GM15510 (cell line): ENCODE data around the gene TTLL13.

Source experiments
- POLR2A ChIP-seq: IDR thresholded peaks from 3 replicates; pipeline ENCODE4 v1.6.1; 2011; ENCODE audit warnings: borderline replicate concordance; ENCODE audit not compliant: insufficient read length; ENCODE audit errors: extremely low read depth

TTLL13 gene

DNA sequence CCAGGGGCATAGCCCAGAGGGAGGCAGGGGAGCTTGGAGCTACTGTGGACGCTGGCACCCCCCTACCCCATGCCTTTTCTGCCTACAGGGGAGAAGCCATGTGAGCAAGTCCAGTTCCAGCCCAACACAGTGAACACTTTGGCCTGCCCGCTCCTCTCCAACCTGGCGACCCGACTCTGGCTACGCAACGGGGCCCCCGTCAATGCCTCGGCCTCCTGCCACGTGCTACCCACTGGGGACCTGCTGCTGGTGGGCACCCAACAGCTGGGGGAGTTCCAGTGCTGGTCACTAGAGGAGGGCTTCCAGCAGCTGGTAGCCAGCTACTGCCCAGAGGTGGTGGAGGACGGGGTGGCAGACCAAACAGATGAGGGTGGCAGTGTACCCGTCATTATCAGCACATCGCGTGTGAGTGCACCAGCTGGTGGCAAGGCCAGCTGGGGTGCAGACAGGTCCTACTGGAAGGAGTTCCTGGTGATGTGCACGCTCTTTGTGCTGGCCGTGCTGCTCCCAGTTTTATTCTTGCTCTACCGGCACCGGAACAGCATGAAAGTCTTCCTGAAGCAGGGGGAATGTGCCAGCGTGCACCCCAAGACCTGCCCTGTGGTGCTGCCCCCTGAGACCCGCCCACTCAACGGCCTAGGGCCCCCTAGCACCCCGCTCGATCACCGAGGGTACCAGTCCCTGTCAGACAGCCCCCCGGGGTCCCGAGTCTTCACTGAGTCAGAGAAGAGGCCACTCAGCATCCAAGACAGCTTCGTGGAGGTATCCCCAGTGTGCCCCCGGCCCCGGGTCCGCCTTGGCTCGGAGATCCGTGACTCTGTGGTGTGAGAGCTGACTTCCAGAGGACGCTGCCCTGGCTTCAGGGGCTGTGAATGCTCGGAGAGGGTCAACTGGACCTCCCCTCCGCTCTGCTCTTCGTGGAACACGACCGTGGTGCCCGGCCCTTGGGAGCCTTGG is 21.3 kb upstream of the TTLL13 start:
- TF ChIP-seq POLR2A: no peak

DNA sequence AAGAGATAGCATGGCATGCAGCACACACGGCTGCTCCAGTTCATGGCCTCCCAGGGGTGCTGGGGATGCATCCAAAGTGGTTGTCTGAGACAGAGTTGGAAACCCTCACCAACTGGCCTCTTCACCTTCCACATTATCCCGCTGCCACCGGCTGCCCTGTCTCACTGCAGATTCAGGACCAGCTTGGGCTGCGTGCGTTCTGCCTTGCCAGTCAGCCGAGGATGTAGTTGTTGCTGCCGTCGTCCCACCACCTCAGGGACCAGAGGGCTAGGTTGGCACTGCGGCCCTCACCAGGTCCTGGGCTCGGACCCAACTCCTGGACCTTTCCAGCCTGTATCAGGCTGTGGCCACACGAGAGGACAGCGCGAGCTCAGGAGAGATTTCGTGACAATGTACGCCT is 20.4 kb upstream of the TTLL13 start:
- TF ChIP-seq POLR2A: no peak

GRCh38 chr15:90230071-90230494 is 19.3 kb upstream of the TTLL13 start:
- TF ChIP-seq POLR2A: no peak

DNA sequence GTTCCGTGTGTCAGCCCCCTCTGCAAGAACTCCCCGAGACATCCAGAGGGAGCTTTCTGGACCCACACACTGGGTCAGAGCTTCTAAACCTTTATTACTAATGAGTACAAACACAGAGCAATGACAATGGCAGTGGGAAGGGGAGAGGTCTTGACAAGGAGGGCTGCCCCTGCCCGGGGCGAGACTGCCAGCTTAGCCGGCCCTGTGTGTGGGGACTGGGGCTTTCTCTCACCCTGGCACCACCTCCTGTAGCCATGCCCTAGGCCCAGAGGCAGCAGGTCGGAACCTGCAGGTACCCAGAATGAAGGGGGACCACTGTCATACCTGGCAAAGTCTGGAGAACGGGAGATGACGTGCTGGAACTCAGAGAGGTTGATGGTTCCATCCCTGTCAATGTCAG is 18.7 kb upstream of the TTLL13 start:
- TF ChIP-seq POLR2A: no peak

DNA sequence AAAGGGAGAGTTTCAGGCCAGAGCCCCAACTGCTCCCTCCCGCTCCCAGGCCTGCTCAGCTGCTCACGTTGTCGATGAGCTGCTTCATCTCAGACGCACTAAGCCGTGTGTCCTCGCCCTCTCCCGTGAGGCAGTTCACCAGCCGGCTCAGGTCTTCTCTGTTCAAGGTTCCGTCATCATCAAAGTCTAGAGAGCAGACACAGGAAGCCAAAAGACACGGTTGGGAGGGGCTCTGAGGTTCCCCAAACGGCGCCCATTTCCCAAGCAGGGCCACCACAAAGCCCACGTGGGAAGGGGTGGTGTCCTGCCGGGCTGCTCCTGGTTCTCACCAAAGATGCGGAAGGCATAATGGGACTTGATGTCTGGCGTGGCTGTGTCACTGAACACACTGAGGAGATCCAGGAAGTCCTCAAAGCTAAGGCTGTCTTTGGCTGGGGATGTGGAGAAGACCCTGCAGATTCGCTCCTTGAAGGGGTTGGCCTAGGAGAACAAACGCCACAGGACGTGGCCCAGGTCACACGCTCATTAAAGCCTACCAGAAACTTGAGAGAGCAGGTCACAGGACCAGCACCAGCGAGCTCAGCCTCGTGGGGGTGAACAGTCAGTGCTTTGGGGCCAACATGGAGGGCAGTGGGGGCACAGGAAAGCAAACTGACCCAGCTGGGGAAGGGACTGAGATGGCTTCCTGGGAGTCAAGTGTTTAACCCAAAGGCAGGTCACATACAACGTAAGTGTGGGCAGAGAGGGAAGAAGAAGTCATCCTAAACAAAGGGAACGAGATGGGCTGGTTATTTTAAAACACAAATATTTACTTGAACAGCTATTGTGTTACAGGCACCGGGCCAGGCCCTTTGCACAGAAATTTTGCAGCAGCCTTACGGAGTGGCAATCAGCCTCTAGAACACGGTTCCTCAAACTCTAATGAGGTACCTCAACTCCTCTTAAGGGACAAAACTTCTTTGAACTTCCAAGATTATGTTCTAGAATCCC is 18.0 kb upstream of the TTLL13 start:
- TF ChIP-seq POLR2A: no peak

DNA sequence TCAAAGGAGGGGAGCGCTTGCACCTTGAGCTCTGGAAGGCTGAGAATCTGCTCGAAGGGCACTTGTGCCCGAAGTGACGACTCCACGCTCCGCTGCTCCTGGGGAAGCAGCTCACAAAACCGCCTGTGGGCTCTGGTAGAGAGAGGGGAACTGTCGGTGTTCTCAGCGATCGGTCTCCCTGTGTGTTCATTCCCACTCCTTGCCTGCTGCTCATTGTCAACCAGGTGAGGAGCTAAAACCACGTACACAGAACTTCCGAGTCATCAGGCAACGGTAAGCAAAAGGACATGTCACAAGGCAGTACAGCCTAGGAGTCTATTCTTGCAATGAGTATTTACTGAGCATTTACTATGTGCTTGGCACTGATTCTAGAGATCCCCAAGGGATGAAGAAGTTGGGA is 17.2 kb upstream of the TTLL13 start:
- TF ChIP-seq POLR2A: no peak

DNA sequence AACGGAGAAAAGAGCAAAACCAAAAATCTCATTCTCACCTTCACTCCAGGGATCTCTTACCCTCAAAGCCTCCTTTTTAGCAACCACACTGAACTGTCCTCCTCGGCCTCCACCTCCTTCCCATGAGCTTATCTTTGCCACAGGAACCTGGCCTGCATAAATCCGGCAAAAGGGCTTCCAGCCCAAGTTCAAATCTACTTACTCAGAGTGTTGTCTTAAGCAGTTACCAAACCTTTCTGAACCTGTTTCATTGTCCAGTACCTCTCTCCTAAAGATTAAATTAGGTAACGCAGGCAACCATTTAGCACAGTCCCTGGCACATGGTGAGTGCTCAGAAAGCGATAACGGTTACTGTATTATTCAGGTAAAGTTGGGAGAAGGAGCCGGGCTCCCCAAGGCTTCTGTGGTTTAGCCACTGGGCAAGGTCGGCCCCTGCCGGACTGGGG is 16.4 kb upstream of the TTLL13 start:
- TF ChIP-seq POLR2A: no peak

GRCh38 chr15:90233387-90234095 is 15.8 kb upstream of the TTLL13 start, which contains the start of gene CIB1:
TSS of gene CIB1 (minus strand) at chr15:90233941. CDS start at chr15:90233885, 56 bp downstream.
- peak; percentile 32 for TF ChIP-seq POLR2A

DNA sequence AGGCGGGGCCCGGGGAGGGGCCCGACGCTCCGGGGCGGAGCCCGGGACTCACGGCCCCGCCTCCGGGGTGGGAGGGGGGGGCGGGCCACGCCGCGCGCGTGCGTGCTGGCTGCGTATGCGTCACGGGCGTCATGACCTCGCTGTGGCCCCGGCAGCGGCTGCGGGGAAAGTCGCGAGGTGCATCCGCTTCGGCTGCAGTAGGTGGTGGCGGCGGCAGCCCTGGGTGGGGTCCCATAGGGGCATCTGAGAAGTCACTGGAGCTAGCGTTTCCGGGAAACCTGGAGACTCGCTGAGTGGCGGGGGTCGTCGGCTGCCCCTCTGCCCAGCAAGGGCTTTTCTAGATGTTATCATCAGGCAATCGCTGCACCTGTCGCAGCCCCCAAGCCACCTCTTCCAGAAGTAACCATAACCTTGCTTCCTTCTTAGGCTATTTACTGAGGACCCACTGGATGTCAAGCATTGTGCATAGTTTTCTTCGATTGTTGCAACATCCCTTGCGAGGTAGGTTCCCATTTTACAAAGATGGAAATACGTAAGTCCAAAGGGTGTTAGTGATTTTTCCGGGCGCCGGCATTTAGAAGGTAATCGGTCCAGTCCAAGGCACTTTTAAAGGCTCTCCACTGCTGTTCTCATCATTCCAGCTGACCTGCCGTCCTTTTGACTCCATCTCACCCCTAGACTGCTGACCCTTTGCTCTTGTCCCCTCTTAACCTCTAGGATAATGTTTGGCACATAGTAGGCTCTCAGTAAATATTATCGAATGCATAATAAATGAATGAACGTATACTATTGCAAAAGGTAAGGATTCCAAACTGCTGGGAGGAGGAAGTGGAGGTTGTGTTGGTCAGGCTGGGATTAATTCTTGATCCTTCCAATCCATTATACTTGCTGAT is 15.0 kb upstream of the TTLL13 start, which contains the start of gene GDPGP1:
GDPGP1 (plus strand) TSS at position 114 of the 893 bp plus-strand sequence. CDS start 6,700 bp downstream, outside the sequence.
- TF ChIP-seq POLR2A: peak; percentile 95

GRCh38 chr15:90239371-90239770 is 10.0 kb upstream of the TTLL13 start:
- no peak for TF ChIP-seq POLR2A

DNA sequence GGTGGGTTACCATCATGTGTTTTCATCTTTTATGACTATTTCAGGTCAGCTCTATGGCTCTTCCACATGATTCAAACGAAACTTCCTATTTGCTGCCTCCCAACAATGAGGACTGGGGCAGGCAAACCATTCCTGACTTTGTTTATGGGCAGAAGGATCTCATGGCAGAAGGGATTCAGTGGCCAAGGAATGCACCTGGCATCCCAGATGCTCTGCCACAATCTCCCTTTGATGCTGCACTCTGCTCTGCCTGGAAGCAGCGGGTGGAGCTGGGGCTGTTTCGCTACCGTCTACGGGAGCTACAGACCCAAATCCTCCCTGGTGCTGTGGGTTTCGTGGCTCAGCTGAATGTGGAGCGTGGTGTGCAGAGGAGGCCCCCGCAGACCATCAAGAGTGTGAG is 8.5 kb upstream of the TTLL13 start:
- TF ChIP-seq POLR2A: no peak

GRCh38 chr15:90241343-90242192 is 7.8 kb upstream of the TTLL13 start:
- no peak for TF ChIP-seq POLR2A
